Activated CD8-positive, alpha-beta T cell treated with anti-CD3 and anti-CD28 coated beads, Interleukin-2, amount 10 ng/mL, durations not matched to agents 7 days and 5 days (primary cell): ENCODE data around the gene UNC45A. TPM values are rescaled to one million over a fixed set of nuclear protein-coding genes. Genes with fewer than 3 reads are reported as not detected.

Source experiments
- ATAC-seq: fragments of 150-1000 bp; cut with Tn5 transposase; one replicate; pipeline ENCODE4 v1.10.0; 2021; ENCODE audit warnings: moderate library complexity
- CTCF ChIA-PET: fragments of 350-600 bp; sonication (Branson Sonifier 250); formaldehyde crosslinking; loops from one replicate; lab custom pipeline; 2021; ENCODE audit warnings: antibody characterized with exemption; lab: Charles Lee
- POLR2A ChIA-PET: fragments of 350-600 bp; sonication (Branson Sonifier 250); formaldehyde crosslinking; loops from one replicate; lab custom pipeline; 2021; ENCODE audit warnings: antibody characterized with exemption; lab: Charles Lee
- DNase-seq: peaks from one replicate; pipeline ENCODE4 v3.0.0-alpha.2; 2020
- H3K27ac Mint-ChIP-seq: one replicate; pipeline ENCODE4 v1.8.0; 2021; ENCODE audit warnings: mild to moderate bottlenecking, mixed read lengths
- H3K27me3 Mint-ChIP-seq: one replicate; pipeline ENCODE4 v1.8.0; 2021; ENCODE audit warnings: low read depth, mixed read lengths
- H3K36me3 Mint-ChIP-seq: one replicate; pipeline ENCODE4 v1.8.0; 2021; ENCODE audit warnings: low read depth, mixed read lengths
- H3K4me1 Mint-ChIP-seq: one replicate; pipeline ENCODE4 v1.8.0; 2021; ENCODE audit warnings: low read depth, mixed read lengths
- H3K4me3 Mint-ChIP-seq: one replicate; pipeline ENCODE4 v1.8.0; 2021; ENCODE audit warnings: mild to moderate bottlenecking, mixed read lengths
- H3K9me3 Mint-ChIP-seq: one replicate; pipeline ENCODE4 v1.8.0; 2022; ENCODE audit warnings: mixed read lengths; ENCODE audit not compliant: insufficient read depth
- total RNA-seq, 2 experiments: library from RNA; stranded (reverse); gene quantifications; one replicate each; pipeline ENCODE4 v1.2.3, GENCODE V29; 2021

The UNC45A gene, protein sequence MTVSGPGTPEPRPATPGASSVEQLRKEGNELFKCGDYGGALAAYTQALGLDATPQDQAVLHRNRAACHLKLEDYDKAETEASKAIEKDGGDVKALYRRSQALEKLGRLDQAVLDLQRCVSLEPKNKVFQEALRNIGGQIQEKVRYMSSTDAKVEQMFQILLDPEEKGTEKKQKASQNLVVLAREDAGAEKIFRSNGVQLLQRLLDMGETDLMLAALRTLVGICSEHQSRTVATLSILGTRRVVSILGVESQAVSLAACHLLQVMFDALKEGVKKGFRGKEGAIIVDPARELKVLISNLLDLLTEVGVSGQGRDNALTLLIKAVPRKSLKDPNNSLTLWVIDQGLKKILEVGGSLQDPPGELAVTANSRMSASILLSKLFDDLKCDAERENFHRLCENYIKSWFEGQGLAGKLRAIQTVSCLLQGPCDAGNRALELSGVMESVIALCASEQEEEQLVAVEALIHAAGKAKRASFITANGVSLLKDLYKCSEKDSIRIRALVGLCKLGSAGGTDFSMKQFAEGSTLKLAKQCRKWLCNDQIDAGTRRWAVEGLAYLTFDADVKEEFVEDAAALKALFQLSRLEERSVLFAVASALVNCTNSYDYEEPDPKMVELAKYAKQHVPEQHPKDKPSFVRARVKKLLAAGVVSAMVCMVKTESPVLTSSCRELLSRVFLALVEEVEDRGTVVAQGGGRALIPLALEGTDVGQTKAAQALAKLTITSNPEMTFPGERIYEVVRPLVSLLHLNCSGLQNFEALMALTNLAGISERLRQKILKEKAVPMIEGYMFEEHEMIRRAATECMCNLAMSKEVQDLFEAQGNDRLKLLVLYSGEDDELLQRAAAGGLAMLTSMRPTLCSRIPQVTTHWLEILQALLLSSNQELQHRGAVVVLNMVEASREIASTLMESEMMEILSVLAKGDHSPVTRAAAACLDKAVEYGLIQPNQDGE
- total RNA-seq = 10 to 100 TPM; 74.6 to 81.4 TPM

GRCh38 chr15:90934949-90935751 lies at the start of gene UNC45A:
UNC45A (plus strand) TSS chr15:90935285; CDS start chr15:90935325, 40 bp downstream.
- Mint-ChIP-seq H3K27ac (peak within 1 kb of the TSS; percentile 95), H3K27me3 (no peaks in the 10 kb centered on the region), H3K4me1 (peaks cover 53% of the 10 kb centered on the region), H3K4me3 (peak within 1 kb of the TSS; percentile 85), H3K9me3 (no peaks in the 10 kb centered on the region), H3K36me3 (peaks cover 37% of the 10 kb centered on the region)
- DNase-seq (peak; percentile 97), ATAC-seq (peak; percentile 79)
- POLR2A ChIA-PET = interaction anchor here (0.6 to 9.9 kb wide), 15 partner anchors 20 to 620 kb away, joined by 3 to 110 read pairs (median 3); partner anchors contain the start of genes BLM, MAN2A2, RCCD1 and VPS33B
- CTCF ChIA-PET = interaction anchor here (0.5 to 11.4 kb wide), 33 partner anchors 7 to 642 kb away, joined by 3 to 328 read pairs (median 4); partner anchors contain the start of genes BLM, IQGAP1, MAN2A2 and RCCD1

GRCh38 chr15:90885432-90886290 lies 49.4 kb upstream of the UNC45A start:
- peak overlapping the region; percentile 79 for H3K27ac Mint-ChIP-seq
- ChIA-PET CTCF (interaction anchor here (0.5 to 3.9 kb wide), 79 partner anchors 9 to 578 kb away, joined by 3 to 50 read pairs (median 5); partner anchors contain the start of genes BLM, FURIN, HDDC3 and MAN2A2), POLR2A (interaction anchor here (0.6 to 2.4 kb wide), 5 partner anchors 12 to 238 kb away, joined by 3 to 10 read pairs (median 5); partner anchors contain the start of gene BLM)
- no peaks in the 10 kb centered on the region for H3K9me3 Mint-ChIP-seq
- peaks cover 19% of the 10 kb centered on the region for H3K36me3 Mint-ChIP-seq
- H3K27me3 Mint-ChIP-seq = no peaks in the 10 kb centered on the region
- peaks cover 42% of the 10 kb centered on the region for H3K4me1 Mint-ChIP-seq
- DNase-seq (peak; percentile 86), ATAC-seq (peak; percentile 76)
- H3K4me3 Mint-ChIP-seq = peak overlapping the region; percentile 52

DNA sequence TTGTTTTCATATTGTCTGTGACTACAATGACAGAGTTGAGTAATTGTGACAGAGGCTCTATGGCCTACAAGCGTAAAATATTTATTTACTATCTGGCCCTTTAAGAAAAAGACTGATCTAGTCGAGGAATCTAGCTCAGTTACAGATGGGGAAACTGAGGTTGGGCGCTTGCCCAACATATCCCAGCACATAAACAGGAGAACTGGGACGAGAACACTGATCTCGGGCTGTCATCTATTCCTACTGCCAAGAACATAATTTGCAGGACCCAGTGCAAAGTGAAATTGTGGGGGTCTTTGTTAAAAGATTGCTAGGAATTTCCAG lies 48.8 kb upstream of the UNC45A start:
- H3K36me3 Mint-ChIP-seq = peaks cover 17% of the 10 kb centered on the region
- no peak for ATAC-seq
- H3K9me3 Mint-ChIP-seq = no peaks in the 10 kb centered on the region
- no peaks in the 10 kb centered on the region for H3K27me3 Mint-ChIP-seq
- H3K27ac Mint-ChIP-seq = peak overlapping the region; percentile 79
- CTCF ChIA-PET = interaction anchor here (0.7 to 3.9 kb wide), 71 partner anchors 9 to 579 kb away, joined by 3 to 50 read pairs (median 5); partner anchors contain the start of genes BLM, FURIN, HDDC3 and MAN2A2
- H3K4me1 Mint-ChIP-seq = peaks cover 42% of the 10 kb centered on the region
- DNase-seq = no peak
- POLR2A ChIA-PET = interaction anchor here (0.8 to 2.4 kb wide), 2 partner anchors 13 to 238 kb away, joined by 3 to 7 read pairs; no protein-coding TSS in a partner anchor
- no peak overlapping the region for H3K4me3 Mint-ChIP-seq

- DNase-seq = no peak
- Mint-ChIP-seq H3K36me3 (peaks cover 16% of the 10 kb centered on the region), H3K27me3 (no peaks in the 10 kb centered on the region), H3K9me3 (no peaks in the 10 kb centered on the region), H3K27ac (no peak overlapping the region), H3K4me1 (peaks cover 42% of the 10 kb centered on the region), H3K4me3 (no peak overlapping the region)
- CTCF ChIA-PET = interaction anchor here (1.0 to 3.9 kb wide), 19 partner anchors 14 to 405 kb away, joined by 3 to 50 read pairs (median 15); partner anchors contain the start of genes BLM, HDDC3, MAN2A2 and UNC45A
- no peak for ATAC-seq
- POLR2A ChIA-PET = no interaction called here
Observed at GRCh38 chr15:90887037-90887481, 48.0 kb upstream of the UNC45A start.

GRCh38 chr15:90889313-90889730 lies 45.8 kb upstream of the UNC45A start:
- peak; percentile 38 for DNase-seq
- CTCF ChIA-PET = interaction anchor here (0.9 to 1.7 kb wide), 4 partner anchors 43 to 570 kb away, joined by 3 to 10 read pairs (median 5); partner anchors contain the start of genes HDDC3 and UNC45A
- H3K4me3 Mint-ChIP-seq = no peak overlapping the region
- peaks cover 31% of the 10 kb centered on the region for H3K4me1 Mint-ChIP-seq
- H3K36me3 Mint-ChIP-seq = peaks cover 22% of the 10 kb centered on the region
- no peaks in the 10 kb centered on the region for H3K27me3 Mint-ChIP-seq
- H3K9me3 Mint-ChIP-seq = no peaks in the 10 kb centered on the region
- ATAC-seq = peak; percentile 42
- POLR2A ChIA-PET = no interaction called here
- no peak overlapping the region for H3K27ac Mint-ChIP-seq

GRCh38 chr15:90889736-90890456 lies 45.2 kb upstream of the UNC45A start:
- no peak for ATAC-seq
- DNase-seq = no peak
- Mint-ChIP-seq H3K4me1 (peaks cover 27% of the 10 kb centered on the region), H3K27ac (no peak overlapping the region), H3K4me3 (no peak overlapping the region), H3K27me3 (no peaks in the 10 kb centered on the region), H3K9me3 (no peaks in the 10 kb centered on the region), H3K36me3 (peaks cover 22% of the 10 kb centered on the region)
- POLR2A ChIA-PET = interaction anchor here (0.7 kb wide), 1 partner anchor 18 kb away, joined by 3 read pairs; no protein-coding TSS in a partner anchor
- CTCF ChIA-PET = interaction anchor here (0.9 to 1.7 kb wide), 4 partner anchors 43 to 570 kb away, joined by 3 to 10 read pairs (median 5); partner anchors contain the start of genes HDDC3 and UNC45A

GRCh38 chr15:90890839-90891238 lies 44.2 kb upstream of the UNC45A start:
- ChIA-PET POLR2A (no interaction called here), CTCF (interaction anchor here (0.7 kb wide), 1 partner anchor 196 kb away, joined by 3 read pairs; no protein-coding TSS in a partner anchor)
- Mint-ChIP-seq H3K4me3 (no peak overlapping the region), H3K36me3 (peaks cover 26% of the 10 kb centered on the region), H3K27ac (no peak overlapping the region), H3K9me3 (no peaks in the 10 kb centered on the region), H3K4me1 (peaks cover 18% of the 10 kb centered on the region), H3K27me3 (no peaks in the 10 kb centered on the region)
- no peak for ATAC-seq
- DNase-seq = no peak

- POLR2A ChIA-PET = interaction anchor here (1.7 kb wide), 1 partner anchor 12 kb away, joined by 5 read pairs; the partner anchor contains the start of gene MAN2A2
- ATAC-seq (no peak), DNase-seq (no peak)
- Mint-ChIP-seq H3K27me3 (no peaks in the 10 kb centered on the region), H3K4me3 (no peak overlapping the region), H3K27ac (no peak overlapping the region), H3K4me1 (peaks cover 12% of the 10 kb centered on the region), H3K36me3 (peaks cover 22% of the 10 kb centered on the region), H3K9me3 (no peaks in the 10 kb centered on the region)
- CTCF ChIA-PET = interaction anchor here (0.7 kb wide), 1 partner anchor 197 kb away, joined by 3 read pairs; no protein-coding TSS in a partner anchor
Observed at GRCh38 chr15:90891346-90891949, 43.6 kb upstream of the UNC45A start.

DNA sequence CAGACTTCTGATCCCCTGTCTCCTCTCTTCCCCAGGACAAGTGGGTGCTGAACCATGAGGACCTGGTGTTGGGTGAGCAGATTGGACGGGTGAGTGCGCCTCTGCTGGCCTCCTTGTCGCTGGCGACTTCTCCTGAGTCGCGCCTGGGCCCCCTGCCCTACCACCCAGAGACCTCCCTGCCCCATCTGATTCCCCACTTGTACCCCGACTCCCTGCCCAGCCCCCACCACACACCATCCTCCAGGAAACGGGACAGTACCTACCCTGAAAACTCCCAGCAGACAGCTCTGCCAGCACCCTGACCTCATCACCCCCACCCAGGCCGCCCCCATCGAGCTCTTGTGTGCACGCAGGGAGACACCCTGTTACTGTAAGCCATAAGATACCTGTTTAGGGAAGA lies 43.1 kb upstream of the UNC45A start:
- Mint-ChIP-seq H3K9me3 (no peaks in the 10 kb centered on the region), H3K4me1 (peaks cover 11% of the 10 kb centered on the region), H3K36me3 (peaks cover 22% of the 10 kb centered on the region), H3K4me3 (no peak overlapping the region), H3K27ac (no peak overlapping the region), H3K27me3 (no peaks in the 10 kb centered on the region)
- ChIA-PET CTCF (no interaction called here), POLR2A (interaction anchor here (1.7 kb wide), 1 partner anchor 11 kb away, joined by 5 read pairs; the partner anchor contains the start of gene MAN2A2)
- no peak for ATAC-seq
- DNase-seq = no peak
